Activated T-helper 1 cell treated with anti-CD3 and anti-CD28 coated beads, Interleukin-12 subunit alpha, Interleukin-12 subunit beta, Interleukin-2, Interleukin-4 antibody, amounts not matched to agents 30 ng/mL and 10 ng/mL and 1 ng/mL, durations not matched to agents 14 hours and 24 hours and 36 hours (primary cell): ENCODE data around the gene SEC61A1. TPM values are rescaled to one million over a fixed set of nuclear protein-coding genes. Genes with fewer than 3 reads are reported as not detected.

ENCODE experiments used
- DNase-seq: peaks from one replicate; pipeline ENCODE4 v3.0.0; 2021; ENCODE audit warnings: low spot score
- H3K27ac Mint-ChIP-seq: one replicate; pipeline ENCODE4 v1.8.0; 2021; ENCODE audit warnings: mild to moderate bottlenecking, mixed read lengths
- H3K27me3 Mint-ChIP-seq: one replicate; pipeline ENCODE4 v1.8.0; 2022; ENCODE audit warnings: mild to moderate bottlenecking, moderate library complexity, mixed read lengths; ENCODE audit not compliant: insufficient read depth
- H3K36me3 Mint-ChIP-seq: one replicate; pipeline ENCODE4 v1.8.0; 2021; ENCODE audit warnings: low read depth, mixed read lengths
- H3K4me1 Mint-ChIP-seq: one replicate; pipeline ENCODE4 v1.8.0; 2021; ENCODE audit warnings: low read depth, mixed read lengths
- H3K4me3 Mint-ChIP-seq: one replicate; pipeline ENCODE4 v1.8.0; 2021; ENCODE audit warnings: mild to moderate bottlenecking, moderate library complexity, mixed read lengths
- H3K9me3 Mint-ChIP-seq: one replicate; pipeline ENCODE4 v1.8.0; 2021; ENCODE audit warnings: mixed read lengths
- intact Hi-C: fragments of 100-400 bp; cut with micrococcal nuclease; formaldehyde crosslinking; loops from one replicate; pipeline ENCODE4 v1.15.1; 2024
- total RNA-seq: library from RNA; stranded (reverse); gene quantifications from 2 replicates; pipeline ENCODE4 v1.2.3, GENCODE V29; 2022

SEC61A1 gene
- total RNA-seq = 205 and 214 TPM in 2 replicates

DNA sequence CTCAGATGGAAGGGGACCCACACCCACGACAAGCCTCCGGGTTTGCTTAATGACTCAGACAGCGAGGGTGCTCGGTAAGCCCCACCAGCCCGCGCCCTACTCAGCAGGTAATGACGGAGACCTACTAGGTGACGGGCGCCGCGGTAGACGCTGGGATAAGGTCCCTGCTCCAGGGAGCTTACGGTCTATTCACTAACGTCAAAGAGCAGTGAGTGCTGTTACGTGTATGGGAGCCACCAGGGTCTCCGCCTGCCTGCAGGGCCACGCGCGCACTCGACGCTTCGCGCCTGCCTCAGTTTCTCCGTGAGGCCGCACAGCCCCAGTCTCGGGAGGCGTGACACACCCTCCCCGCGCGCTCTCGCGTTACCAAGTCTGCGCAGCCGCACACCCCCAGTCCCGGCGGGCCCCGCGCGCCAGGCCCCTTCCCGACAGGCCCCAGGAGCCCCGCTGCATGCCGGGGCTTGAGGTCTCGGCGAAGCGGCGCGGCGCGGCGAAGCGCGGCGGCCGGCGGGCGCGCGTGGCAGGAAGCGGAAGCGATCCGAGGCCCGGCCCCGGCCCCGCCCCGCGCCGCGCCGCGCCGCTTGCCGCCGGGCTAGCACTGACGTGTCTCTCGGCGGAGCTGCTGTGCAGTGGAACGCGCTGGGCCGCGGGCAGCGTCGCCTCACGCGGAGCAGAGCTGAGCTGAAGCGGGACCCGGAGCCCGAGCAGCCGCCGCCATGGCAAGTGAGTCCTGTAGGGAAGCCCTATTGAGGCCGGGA lies at the start of gene SEC61A1:
Gene SEC61A1 (plus strand): TSS at position 601 of the 758 bp plus-strand sequence. CDS start 116 bp downstream, at position 717.
- intact Hi-C loops = loop anchor here (1.0 to 10.0 kb wide), 10 partner anchors 23 to 1840 kb away; partner anchors contain the start of genes ABTB1, CHCHD6, EEFSEC and RUVBL1
- peaks cover 43% of the 10 kb centered on the region for H3K4me1 Mint-ChIP-seq
- H3K27ac Mint-ChIP-seq = peak within 1 kb of the TSS; percentile 96
- peak; percentile 96 for DNase-seq
- no peaks in the 10 kb centered on the region for H3K9me3 Mint-ChIP-seq
- peaks cover 31% of the 10 kb centered on the region for H3K36me3 Mint-ChIP-seq
- H3K4me3 Mint-ChIP-seq = peak within 1 kb of the TSS; percentile 99
- peaks cover 6% of the 10 kb centered on the region for H3K27me3 Mint-ChIP-seq

DNA sequence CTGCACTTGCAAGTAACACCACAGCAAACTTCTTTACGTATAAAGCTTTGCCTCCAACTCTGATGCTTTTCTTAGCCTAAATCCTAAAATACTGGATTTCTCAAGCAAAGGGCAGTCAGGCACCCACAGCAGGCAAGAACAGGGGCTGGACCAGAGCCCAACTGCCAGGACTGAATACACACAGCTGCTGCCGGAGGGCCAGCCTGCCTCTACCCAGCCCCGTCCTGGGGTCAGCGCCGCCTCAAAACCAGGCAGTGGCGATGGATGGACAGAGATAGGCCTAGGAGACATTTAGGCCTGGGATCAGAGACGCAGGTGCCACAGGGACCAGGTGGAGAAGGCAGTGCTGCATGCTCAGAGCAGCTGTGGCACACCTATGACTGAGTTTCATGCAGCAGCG lies 47.6 kb upstream of the SEC61A1 start:
- Mint-ChIP-seq H3K27ac (no peak overlapping the region), H3K36me3 (no peaks in the 10 kb centered on the region), H3K4me3 (no peak overlapping the region), H3K9me3 (no peaks in the 10 kb centered on the region), H3K27me3 (peaks cover 2% of the 10 kb centered on the region), H3K4me1 (no peaks in the 10 kb centered on the region)
- intact Hi-C loops = no loop called here
- DNase-seq = no peak

DNA sequence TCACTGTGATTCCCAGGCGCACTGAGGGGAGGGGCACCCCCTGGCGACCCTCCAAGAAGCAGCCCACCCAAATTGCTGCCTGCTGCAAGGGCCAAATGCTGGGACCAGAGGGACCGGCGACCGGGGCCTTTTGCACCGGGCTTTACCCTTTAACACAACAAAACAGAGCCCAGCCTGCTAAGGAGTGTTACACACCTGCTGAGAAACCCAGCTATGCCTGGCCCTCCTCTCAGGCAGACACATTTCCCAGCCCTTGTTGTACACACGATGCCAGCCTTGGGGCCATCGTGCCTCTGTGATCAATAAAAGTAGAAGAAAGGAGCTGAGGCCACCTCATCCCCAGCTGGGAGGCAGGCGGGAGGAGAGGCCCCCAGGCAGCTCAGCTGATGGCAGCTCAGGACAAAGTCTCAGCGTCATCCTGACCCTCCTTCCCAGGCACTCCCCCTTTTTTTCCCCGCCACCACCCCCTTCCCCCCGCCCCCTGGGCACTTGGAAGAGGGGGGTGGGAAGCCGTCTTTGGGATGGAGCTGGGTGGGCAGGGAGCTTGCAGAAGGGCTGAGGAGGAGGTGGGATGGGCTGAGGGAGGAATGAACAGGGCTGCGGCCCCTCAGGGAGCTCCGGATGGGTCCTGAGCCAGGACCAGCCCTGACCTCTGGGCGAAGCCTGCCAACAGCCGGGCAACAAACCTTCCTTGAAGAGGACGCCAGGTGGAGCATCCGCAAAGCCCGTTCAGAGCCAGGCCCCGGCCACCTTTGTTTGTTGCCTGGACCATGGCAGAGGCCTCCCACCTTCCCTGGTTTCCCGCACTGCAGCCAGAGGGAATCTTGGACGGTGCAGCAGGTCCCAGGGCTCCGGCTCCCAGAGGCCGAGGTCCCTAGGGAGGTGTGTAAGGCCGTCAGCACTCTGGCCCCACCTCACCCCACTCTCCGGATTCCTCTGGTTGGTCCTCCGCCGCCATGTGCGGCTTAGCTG lies 45.9 kb upstream of the SEC61A1 start:
- H3K4me3 Mint-ChIP-seq = no peak overlapping the region
- no peak for DNase-seq
- peaks cover 5% of the 10 kb centered on the region for H3K27me3 Mint-ChIP-seq
- H3K9me3 Mint-ChIP-seq = no peaks in the 10 kb centered on the region
- intact Hi-C loops = no loop called here
- H3K36me3 Mint-ChIP-seq = no peaks in the 10 kb centered on the region
- peaks cover 2% of the 10 kb centered on the region for H3K4me1 Mint-ChIP-seq
- no peak overlapping the region for H3K27ac Mint-ChIP-seq

DNA sequence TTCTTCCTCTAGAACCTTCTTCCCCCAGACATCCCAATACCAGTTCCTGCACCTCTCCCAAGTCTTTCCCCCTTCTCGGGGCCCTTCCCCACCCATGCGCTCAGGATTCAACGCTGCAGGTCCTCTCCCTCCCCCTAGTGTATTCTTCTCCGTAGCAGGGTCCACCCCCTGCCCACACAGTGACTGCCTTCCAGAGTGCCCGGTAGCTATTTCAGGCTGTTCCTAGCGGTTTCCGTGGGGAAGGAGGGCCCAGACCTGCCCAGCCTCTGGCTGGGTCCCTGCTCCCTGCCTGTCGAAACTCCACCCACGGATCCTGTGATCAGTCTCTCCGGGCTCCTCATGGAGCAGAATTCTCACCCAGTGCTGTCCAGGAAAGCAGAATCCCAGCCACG lies 45.2 kb upstream of the SEC61A1 start:
- Mint-ChIP-seq H3K36me3 (no peaks in the 10 kb centered on the region), H3K4me1 (peaks cover 6% of the 10 kb centered on the region), H3K27ac (no peak overlapping the region), H3K27me3 (peaks cover 5% of the 10 kb centered on the region), H3K4me3 (no peak overlapping the region), H3K9me3 (no peaks in the 10 kb centered on the region)
- intact Hi-C loops = no loop called here
- no peak for DNase-seq

DNA sequence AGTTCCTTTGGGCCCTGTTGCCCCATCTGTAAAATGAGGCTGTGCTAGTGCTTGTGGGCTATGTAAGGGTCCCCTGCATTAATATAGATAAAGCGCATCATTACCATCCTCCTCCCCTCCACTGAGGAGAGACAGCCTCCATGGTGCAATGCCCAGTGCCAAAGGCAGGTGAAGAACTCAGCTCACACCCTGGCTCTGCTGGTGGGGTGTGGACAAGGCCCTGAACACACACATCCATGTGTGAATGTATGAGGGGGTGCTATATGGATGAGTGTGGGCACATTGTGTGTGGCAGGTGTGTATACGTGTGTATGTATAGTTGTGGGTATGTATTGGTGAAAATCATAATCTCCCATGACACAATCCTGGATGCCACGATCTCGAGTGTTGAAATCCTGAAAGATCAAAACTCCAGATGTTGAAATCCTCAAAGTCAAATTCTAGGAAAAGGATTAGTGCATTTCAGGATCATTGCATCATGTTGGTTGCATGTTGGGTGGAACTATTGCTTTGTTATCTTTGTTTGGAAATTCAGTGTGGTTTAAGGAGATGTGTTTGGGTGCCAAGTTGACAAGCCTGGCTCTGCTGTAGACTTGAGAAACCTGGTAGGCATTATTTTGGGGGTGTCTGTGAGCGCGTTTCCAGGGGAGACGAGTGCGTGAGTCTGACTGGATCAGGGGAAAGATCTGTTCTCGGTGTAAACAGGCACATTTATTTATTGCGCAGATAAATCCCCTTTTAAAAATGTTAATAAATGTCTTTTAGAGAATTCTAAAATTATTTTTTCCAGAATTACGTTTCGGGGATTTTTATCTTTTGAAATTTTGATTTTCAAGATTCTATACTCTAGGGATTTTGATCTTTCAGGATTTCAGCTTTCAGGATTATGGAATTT lies 42.0 kb upstream of the SEC61A1 start:
- H3K27me3 Mint-ChIP-seq = peaks cover 4% of the 10 kb centered on the region
- intact Hi-C loops = no loop called here
- no peak overlapping the region for H3K27ac Mint-ChIP-seq
- H3K4me3 Mint-ChIP-seq = no peak overlapping the region
- H3K9me3 Mint-ChIP-seq = no peaks in the 10 kb centered on the region
- no peak for DNase-seq
- peaks cover 6% of the 10 kb centered on the region for H3K4me1 Mint-ChIP-seq
- no peaks in the 10 kb centered on the region for H3K36me3 Mint-ChIP-seq

DNA sequence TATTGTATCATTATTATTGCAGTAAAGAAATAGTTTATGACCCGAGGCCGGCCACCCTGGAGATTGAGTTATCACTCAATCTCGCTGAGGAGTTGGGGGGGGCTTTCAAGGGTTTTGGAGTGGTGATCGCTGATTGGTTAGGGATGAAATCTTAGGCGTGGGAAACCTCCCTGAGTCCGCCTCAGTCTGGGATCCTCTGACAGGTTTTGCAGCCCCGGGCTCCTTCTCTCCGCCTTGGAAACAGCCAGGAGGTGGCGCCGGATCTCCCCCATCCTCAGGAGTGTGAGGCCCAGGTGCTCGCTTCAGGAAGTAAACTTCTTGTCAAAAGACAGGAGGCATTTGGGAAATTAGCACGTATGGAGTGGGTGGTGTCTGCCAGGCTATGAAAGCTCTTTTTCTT lies 41.1 kb upstream of the SEC61A1 start:
- intact Hi-C loops = no loop called here
- Mint-ChIP-seq H3K27me3 (peaks cover 6% of the 10 kb centered on the region), H3K36me3 (no peaks in the 10 kb centered on the region), H3K27ac (no peak overlapping the region), H3K4me3 (no peak overlapping the region), H3K4me1 (peaks cover 6% of the 10 kb centered on the region), H3K9me3 (no peaks in the 10 kb centered on the region)
- no peak for DNase-seq

DNA sequence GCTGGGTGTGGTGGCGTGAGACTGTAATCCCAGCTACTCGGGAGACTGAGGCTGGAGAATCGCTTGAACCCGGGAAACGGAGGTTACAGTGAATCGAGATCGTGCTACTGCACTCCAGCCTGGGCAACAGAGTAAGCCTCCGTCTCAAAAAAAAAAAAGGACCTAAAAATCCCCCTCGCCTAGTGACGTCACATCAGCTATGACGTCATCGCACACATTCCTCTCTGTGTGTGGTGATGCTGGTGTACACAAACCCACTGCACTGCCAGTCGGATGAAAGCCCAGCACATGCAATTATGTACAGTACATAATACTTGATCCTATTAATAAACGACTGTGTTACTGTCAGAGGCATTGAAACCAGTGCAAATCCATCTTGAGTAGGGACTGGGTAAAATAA lies 40.2 kb upstream of the SEC61A1 start:
- Mint-ChIP-seq H3K9me3 (no peaks in the 10 kb centered on the region), H3K27me3 (peaks cover 8% of the 10 kb centered on the region), H3K4me3 (no peak overlapping the region), H3K36me3 (no peaks in the 10 kb centered on the region), H3K4me1 (peaks cover 6% of the 10 kb centered on the region), H3K27ac (no peak overlapping the region)
- no peak for DNase-seq
- intact Hi-C loops = no loop called here

DNA sequence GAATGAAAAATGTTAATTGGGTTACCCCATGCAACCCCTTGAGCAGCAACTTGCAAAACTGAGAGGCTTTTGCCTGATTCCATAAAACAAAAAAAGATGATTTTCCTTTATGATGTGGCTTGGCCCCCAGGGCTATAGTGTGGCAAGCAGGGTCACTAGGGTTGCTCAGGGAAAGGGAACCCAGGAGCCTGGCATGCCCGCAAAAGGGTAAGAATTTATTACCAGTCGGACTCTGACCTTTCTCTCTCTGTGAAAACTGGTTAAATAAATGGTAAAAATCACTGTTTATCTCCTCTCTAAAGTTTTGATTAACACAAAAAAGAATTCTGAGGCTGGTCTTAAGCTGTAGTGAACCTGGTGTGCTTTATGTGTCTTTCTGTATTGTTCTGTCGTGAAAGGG lies 37.7 kb upstream of the SEC61A1 start:
- Mint-ChIP-seq H3K4me3 (no peak overlapping the region), H3K36me3 (no peaks in the 10 kb centered on the region), H3K4me1 (peaks cover 6% of the 10 kb centered on the region), H3K27me3 (peaks cover 8% of the 10 kb centered on the region), H3K27ac (no peak overlapping the region), H3K9me3 (no peaks in the 10 kb centered on the region)
- intact Hi-C loops = no loop called here
- DNase-seq = no peak

DNA sequence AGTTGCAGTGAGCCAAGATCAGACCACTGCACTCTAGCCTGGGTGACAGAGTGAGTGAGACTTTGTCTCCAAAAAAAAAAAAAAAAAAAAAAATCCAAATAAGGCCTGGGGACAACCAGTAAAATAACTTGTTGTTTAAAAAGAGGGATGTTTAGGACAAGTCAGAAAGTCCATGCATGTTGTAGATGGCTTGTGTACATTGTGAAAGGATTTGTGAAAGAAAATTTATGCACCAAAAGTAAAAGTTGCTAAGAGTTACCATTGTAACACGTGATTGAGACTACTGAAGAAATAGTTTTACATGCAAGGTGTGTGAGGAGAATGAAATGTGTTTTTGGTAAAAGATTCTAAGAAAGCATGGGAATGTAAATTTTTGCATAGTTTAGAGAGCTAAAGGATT lies 35.7 kb upstream of the SEC61A1 start:
- peaks cover 3% of the 10 kb centered on the region for H3K4me1 Mint-ChIP-seq
- no peak overlapping the region for H3K27ac Mint-ChIP-seq
- H3K36me3 Mint-ChIP-seq = no peaks in the 10 kb centered on the region
- no peaks in the 10 kb centered on the region for H3K9me3 Mint-ChIP-seq
- peaks cover 7% of the 10 kb centered on the region for H3K27me3 Mint-ChIP-seq
- no peak for DNase-seq
- no peak overlapping the region for H3K4me3 Mint-ChIP-seq
- intact Hi-C loops = no loop called here

DNA sequence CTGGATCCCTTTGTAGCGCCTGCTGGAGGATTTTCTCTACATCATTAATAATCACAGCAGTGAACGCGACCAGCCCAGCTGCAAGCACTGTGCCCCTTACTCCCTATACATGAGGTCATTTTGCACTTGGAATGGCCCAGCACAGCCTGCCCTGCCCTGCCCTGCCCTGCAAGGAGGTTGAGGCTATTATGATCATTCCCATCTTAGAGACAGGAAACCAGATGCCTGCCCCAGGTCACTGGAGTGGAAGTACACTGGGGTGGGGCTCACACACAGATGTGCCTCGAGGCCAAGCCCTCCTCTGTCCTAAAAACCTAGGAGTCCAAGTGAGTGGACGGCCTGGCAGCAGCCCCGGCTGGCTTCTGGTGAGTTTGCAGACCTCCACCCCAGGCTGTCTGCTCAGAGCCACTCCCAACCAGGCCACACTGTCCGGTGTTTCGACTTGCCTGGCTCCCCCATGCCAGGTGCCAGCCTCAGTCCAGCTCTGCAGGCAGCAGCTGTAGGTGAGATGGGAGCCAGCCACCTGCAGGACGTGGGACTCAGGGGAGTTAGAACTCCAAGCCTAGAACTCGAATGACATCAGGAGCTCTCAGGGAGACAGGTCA lies 30.4 kb upstream of the SEC61A1 start:
- no peaks in the 10 kb centered on the region for H3K9me3 Mint-ChIP-seq
- no peaks in the 10 kb centered on the region for H3K36me3 Mint-ChIP-seq
- no peaks in the 10 kb centered on the region for H3K4me1 Mint-ChIP-seq
- peaks cover 18% of the 10 kb centered on the region for H3K27me3 Mint-ChIP-seq
- no peak for DNase-seq
- intact Hi-C loops = no loop called here
- no peak overlapping the region for H3K4me3 Mint-ChIP-seq
- no peak overlapping the region for H3K27ac Mint-ChIP-seq

DNA sequence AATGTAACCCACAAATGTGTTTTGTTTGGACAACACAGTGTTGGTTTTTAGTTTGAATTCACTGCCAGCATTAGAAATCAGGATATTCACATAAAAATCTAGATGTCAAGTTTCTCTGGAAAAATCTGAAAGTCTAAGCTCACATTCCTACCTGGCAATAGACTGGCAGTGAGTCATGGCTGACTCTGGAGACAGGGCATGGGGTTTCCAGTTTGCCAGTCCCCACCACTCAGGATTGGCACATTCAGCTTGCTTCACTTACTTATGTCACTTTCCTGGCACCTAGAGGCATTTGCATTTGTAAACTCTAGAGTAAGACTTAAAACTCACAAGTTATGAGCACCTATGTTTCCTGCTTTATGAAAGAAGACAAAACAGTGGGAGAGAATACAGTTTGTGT lies 19.1 kb upstream of the SEC61A1 start:
- Mint-ChIP-seq H3K4me3 (no peak overlapping the region), H3K4me1 (no peaks in the 10 kb centered on the region), H3K27ac (no peak overlapping the region), H3K27me3 (peaks cover 12% of the 10 kb centered on the region), H3K36me3 (no peaks in the 10 kb centered on the region), H3K9me3 (no peaks in the 10 kb centered on the region)
- intact Hi-C loops = no loop called here
- no peak for DNase-seq

DNA sequence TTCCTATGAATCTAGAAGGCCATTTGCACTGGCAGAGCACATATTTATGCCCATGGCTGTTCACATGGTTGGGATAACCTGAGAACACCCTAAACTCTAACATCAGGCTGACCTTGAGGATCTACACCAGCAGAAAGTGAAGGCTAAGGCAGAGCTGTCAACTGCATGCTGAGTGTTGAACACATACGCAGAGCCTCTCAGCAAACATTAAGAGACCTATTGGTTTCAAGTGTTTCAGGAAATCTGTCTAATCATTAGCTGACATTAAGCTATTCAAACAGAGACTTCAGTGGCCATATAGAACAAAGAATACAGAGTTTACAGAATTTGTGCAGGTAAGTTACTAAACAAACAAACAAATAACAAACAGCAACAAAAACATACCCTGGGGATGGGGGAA lies 16.1 kb upstream of the SEC61A1 start:
- Mint-ChIP-seq H3K27me3 (peaks cover 25% of the 10 kb centered on the region), H3K4me3 (no peak overlapping the region), H3K9me3 (no peaks in the 10 kb centered on the region), H3K36me3 (no peaks in the 10 kb centered on the region), H3K27ac (no peak overlapping the region), H3K4me1 (no peaks in the 10 kb centered on the region)
- intact Hi-C loops = no loop called here
- DNase-seq = no peak
